Lower lobe of right lung (tissue), 2 donors: Measurements from ENCODE around the gene DPH6. TPM values are rescaled to one million over a fixed set of nuclear protein-coding genes. Genes with fewer than 3 reads are reported as not detected.

Experiments
- ATAC-seq, 2 donors: fragments of 200-7000 bp; cut with Tn5 transposase; one replicate each; pipeline ENCODE4 v1.9.1; 2020 to 2022; ENCODE audit warnings: mild to moderate bottlenecking in 2 of 2, moderate library complexity in 2 of 2
- DNase-seq: peaks from one replicate; pipeline ENCODE4 v3.0.0-alpha.2; 2020
- H3K27ac ChIP-seq: fragments of 200-600 bp; one replicate; pipeline ENCODE4 v1.8.0; 2022
- H3K27me3 ChIP-seq: fragments of 200-600 bp; one replicate; pipeline ENCODE4 v1.8.0; 2022; ENCODE audit warnings: low read depth
- H3K36me3 ChIP-seq: fragments of 200-600 bp; one replicate; pipeline ENCODE4 v1.8.0; 2022; ENCODE audit warnings: mild to moderate bottlenecking
- H3K4me1 ChIP-seq: fragments of 200-600 bp; one replicate; pipeline ENCODE4 v1.8.0; 2022
- H3K4me3 ChIP-seq: fragments of 200-600 bp; one replicate; pipeline ENCODE4 v1.8.0; 2022; ENCODE audit warnings: mild to moderate bottlenecking
- H3K9me3 ChIP-seq: fragments of 200-600 bp; one replicate; pipeline ENCODE4 v1.8.0; 2022
- CTCF ChIP-seq: fragments of 200-600 bp; IDR thresholded peaks from one replicate; pipeline ENCODE4 v1.8.0; 2022; ENCODE audit warnings: antibody characterized with exemption, mild to moderate bottlenecking
- intact Hi-C: fragments of 100-400 bp; cut with DNase I; formaldehyde crosslinking; loops from one replicate; pipeline ENCODE4 v1.11.0; 2022
- total RNA-seq: library from RNA; stranded (reverse); fragmentation: NEBNext Ultra II Directional; extraction: Animal tissue kit (Norgen Biotek cat#: 25700); gene quantifications from one replicate; pipeline ENCODE4 v1.2.1, GENCODE V29; 2021
- donor health status: DM: no; HTN: yes; CAD: no; lungs with severe emphysema.

DPH6 gene
- total RNA-seq, 1 donor from 2014 or later: 9.2 TPM

GRCh38 chr15:35486296-35486695 is 59.7 kb downstream of the DPH6 start:
- no peaks in the 10 kb centered on the region for H3K4me1 ChIP-seq

GRCh38 chr15:35485411-35485810 is 60.6 kb downstream of the DPH6 start:
- H3K27ac ChIP-seq: no peak overlapping the region
- H3K36me3 ChIP-seq: no peaks in the 10 kb centered on the region
- H3K4me1 ChIP-seq: no peaks in the 10 kb centered on the region
- no peak for TF ChIP-seq CTCF
- H3K4me3 ChIP-seq: no peak overlapping the region
- H3K27me3 ChIP-seq: no peaks in the 10 kb centered on the region
- ATAC-seq (no peak), DNase-seq (no peak)
- no peaks in the 10 kb centered on the region for H3K9me3 ChIP-seq
- intact Hi-C loops: no loop called here

More at GRCh38 chr15:35486296-35486695, 59.7 kb downstream of the DPH6 start:
- Histone ChIP-seq H3K4me3 (no peak overlapping the region), H3K27me3 (no peaks in the 10 kb centered on the region), H3K27ac (no peak overlapping the region), H3K36me3 (no peaks in the 10 kb centered on the region), H3K9me3 (no peaks in the 10 kb centered on the region)
- TF ChIP-seq CTCF: no peak
- DNase-seq: no peak
- ATAC-seq: no peak
- intact Hi-C loops: no loop called here

GRCh38 chr15:35484231-35484945 is 61.6 kb downstream of the DPH6 start:
- Histone ChIP-seq H3K36me3 (no peaks in the 10 kb centered on the region), H3K9me3 (no peaks in the 10 kb centered on the region), H3K27ac (no peak overlapping the region), H3K4me1 (no peaks in the 10 kb centered on the region), H3K27me3 (no peaks in the 10 kb centered on the region), H3K4me3 (no peak overlapping the region)
- intact Hi-C loops: no loop called here
- no peak for TF ChIP-seq CTCF
- no peak for DNase-seq
- ATAC-seq: no peak

GRCh38 chr15:35481992-35482391 is 64.0 kb downstream of the DPH6 start:
- intact Hi-C loops: no loop called here
- no peak for DNase-seq
- Histone ChIP-seq H3K27ac (no peak overlapping the region), H3K4me3 (no peak overlapping the region), H3K36me3 (no peaks in the 10 kb centered on the region), H3K9me3 (no peaks in the 10 kb centered on the region), H3K4me1 (no peaks in the 10 kb centered on the region), H3K27me3 (no peaks in the 10 kb centered on the region)
- ATAC-seq: no peak
- TF ChIP-seq CTCF: no peak

- no peak for TF ChIP-seq CTCF
- no peak overlapping the region for H3K27ac ChIP-seq
- ATAC-seq (no peak), DNase-seq (no peak)
- H3K4me1 ChIP-seq: no peaks in the 10 kb centered on the region
- H3K4me3 ChIP-seq: no peak overlapping the region
- H3K9me3 ChIP-seq: no peaks in the 10 kb centered on the region
- no peaks in the 10 kb centered on the region for H3K36me3 ChIP-seq
- intact Hi-C loops: no loop called here
- no peaks in the 10 kb centered on the region for H3K27me3 ChIP-seq
These were observed 64.9 kb downstream of the DPH6 start for GRCh38 chr15:35481064-35481463.
